CD4-positive, alpha-beta T cell treated with Interleukin-6 for 4 hours (primary cell): ENCODE measurements around the gene DUS1L.
A peak's percentile ranks its signal among the peaks of the same experiment; 100 is the strongest.

ENCODE experiments used
- DNase-seq: peaks from one replicate; pipeline ENCODE4 v3.0.0-alpha.2; 2020; ENCODE audit warnings: mixed read lengths

The DUS1L gene

DNA sequence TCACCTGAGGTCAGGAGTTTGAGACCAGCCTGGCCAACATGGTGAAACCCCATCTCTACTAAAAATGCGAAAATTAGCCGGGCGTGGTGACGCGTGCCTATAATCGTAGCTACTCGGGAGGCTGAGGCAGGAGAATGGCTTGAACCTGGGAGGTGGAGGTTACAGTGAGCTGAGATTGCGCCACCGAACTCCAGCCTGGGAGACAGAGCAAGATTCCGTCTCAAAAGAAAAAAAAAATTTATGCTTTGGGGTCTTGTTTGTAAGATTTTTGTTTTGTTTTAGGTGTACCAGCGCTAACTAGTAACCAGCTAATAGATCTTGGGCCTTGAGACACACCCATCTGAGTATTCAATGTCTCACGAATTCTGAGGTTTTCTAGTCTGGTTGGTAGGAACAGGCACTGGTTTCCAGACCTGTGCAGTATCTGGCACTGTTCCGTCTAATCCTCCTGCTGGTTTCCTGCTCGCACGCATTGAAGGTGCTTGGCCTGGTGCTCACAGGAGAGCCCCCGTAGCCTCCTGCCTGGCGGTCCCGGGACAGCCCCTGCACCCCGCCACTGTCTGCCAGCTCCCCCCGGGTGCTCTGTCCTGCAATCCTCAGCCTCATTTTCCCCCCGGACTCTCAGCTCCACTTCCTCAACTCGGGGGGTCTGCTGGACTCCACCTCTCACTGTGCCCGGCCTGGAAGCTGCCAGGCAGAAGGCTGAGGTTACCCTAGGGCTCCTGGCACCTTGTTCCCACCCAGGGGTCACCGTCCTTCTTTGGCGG is 10.6 kb upstream of the DUS1L start:
- DNase-seq: no peak

DNA sequence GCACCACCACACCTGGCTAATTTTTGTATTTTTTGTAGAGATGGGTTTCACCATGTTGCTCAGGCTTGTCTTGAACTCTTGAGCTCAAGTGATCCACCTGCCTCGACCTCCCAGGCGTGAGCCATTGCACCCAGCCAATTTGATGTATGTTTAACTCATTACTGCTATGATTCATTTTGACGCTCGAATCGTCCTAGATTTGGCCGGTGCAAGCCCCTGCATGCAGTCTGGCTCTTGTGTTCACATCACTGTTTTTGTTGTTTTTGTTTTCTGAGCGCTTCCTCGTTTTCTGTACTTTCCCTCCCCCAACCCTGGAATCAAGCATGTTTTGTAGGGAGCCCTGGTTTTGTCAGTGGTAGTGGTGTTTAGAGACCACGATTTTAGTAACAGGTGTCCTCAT is 7.8 kb upstream of the DUS1L start:
- no peak for DNase-seq

DNA sequence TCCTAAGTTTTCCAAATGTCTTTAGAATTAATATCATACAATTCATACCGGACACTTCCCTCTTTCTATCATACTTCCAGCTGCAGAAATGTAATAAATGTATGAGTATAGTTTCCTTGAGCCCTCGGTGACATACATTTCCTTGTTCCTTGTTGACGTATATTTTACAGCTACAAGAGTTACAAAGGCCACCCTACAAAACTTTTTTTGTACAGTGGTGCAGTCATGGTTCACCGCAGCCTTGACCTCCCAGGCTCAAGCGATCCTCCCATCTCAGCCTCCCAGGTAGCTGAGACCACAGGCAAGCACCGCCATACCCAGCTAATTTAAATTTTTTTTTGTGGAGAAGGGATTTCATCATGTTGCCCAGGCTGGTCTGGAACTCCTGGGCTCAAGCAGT is 7.2 kb upstream of the DUS1L start:
- no peak for DNase-seq

DNA sequence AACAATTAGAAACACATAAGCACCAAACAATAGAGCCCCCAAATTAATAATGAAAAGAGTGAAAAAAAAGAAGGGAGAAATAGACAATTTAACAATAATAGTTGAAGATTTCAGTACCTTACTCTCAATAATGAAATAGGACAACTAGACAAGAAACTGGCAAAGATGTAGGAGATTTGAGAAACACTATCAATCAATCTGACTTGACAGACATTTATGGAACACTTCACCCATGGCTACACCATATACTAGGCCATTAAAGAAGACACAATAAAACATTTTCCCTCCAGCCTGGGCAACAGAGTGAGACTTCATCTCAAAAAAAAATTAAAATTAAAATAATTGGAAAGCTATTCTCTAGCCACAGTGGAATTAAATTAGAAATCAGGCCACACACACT is 5.0 kb upstream of the DUS1L start:
- no peak for DNase-seq

DNA sequence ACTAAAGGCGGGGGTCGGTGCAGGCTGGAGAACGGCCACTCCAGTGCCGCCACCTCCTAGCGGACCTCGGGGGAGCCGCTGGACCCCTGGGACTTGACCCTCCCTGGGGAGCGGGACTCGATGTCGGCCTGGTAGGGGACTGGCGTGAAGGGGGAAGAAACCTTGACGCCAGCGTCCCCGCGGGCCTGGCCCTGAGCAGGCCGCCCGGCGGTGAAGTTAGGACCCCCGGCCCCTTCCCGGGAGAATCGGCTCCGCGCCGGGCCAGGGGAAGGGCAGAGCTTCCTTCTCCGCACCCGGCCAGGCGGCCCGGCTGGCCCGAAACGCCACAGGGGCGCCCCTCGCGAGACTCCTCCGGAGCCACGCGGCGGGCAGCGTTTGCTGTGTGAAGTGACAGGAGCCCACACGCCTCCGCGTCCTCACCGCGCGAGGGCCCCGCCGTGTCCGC is 389 bp downstream of the DUS1L start:
- peak; percentile 46 for DNase-seq

DNA sequence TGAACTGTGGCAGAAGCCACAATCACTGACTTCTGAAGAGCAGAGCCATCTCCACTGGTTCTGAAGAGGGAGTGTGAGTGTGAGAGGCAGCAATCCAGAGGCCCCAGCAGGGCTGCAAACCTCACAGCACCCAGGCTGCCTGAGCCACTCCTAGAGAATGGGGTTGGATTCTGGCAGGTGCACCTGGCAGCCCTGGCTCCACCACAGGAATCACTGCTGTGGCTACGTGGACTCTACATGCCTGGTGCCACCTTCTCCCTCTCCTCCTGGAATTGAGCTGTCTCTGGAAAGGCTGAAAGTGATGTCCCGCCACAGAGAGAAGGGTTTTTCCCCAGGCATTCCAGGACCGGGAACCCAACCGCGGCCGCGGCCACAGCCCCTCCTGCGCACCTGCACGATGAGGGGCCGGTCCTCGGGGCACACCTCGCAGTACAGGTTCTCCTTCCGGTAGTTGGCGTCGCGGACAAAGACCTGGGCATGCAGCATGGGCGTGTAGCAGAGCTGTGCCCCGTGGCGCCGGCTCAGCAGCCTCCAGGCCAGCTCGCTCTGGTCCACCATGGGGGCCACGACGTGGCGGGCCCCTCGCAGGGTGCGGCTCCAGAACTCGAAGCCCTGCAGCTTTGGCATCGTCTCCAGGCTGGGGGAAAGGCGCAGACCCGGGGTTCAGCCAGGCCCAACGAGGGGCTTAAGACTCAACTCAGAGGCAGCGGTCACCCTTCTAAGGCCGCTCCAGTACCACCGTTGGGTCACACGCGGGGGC is 991 bp downstream of the DUS1L start:
- no peak for DNase-seq

DNA sequence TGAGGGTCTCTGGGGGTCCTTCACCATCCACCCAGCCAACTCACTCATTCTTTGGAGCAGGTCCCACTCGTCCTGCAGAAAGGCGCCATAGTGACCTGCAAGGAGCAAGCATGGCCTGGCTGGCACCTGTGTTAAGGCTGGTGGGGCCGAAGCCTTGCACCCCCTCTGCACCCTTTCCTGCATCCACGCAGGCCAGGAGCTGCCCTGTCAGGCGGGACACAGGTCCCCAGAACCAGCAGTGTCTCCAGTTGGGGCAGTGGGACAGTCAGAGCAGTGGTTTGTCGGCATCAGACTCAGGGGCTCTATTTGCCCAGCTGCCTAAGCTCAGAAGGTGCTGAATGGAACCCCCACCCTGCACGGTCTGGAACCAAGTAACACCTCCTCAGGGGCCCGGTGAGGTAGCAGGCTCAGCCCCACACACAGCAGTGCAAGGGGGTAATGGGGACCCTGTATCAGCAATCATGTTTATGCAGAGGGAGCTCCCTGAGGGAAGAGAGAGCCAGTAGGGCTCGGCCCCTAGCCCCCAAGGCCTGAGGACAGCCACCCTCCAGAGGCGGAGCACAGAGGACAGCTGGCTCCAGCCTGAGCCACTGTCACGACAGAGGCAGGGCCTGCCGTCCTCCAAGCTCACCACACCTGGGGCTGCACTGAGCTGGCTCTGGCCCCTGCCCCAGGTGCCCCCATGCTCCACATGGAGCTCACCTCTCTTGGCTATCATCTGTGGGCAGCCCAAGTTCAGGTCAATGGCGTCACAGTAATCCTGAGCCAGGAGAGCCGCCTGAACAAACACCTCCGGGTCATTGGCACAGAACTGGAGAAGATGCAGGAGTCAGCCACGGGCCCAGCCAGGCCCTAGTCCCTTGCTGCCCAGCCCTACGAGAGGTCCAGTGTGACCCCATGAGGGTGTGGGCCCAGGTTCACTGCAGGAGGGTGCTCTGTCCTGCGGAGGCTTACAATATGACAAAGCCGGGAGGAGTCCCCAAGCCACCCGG is 1.9 kb downstream of the DUS1L start:
- DNase-seq: no peak

DNA sequence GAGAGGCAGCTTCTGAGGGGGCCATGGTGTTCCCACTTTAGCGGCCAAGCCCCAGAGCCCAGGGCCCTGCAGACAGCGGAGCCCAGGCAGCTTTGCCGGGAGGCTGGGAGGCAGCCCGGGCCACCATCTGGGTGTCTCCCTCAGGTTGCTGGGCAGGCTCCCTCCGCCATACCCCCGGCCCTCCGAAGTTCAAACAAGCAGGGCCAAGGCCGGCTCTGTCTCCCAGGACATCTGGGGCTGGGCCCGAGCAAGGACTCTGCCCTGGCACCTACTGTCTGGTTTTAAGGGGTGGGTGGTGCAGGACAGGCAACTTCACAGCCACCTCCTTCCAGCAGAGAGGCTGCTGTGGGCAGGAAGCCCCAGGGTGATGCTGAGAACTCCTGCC is 2.6 kb downstream of the DUS1L start:
- no peak for DNase-seq

DNA sequence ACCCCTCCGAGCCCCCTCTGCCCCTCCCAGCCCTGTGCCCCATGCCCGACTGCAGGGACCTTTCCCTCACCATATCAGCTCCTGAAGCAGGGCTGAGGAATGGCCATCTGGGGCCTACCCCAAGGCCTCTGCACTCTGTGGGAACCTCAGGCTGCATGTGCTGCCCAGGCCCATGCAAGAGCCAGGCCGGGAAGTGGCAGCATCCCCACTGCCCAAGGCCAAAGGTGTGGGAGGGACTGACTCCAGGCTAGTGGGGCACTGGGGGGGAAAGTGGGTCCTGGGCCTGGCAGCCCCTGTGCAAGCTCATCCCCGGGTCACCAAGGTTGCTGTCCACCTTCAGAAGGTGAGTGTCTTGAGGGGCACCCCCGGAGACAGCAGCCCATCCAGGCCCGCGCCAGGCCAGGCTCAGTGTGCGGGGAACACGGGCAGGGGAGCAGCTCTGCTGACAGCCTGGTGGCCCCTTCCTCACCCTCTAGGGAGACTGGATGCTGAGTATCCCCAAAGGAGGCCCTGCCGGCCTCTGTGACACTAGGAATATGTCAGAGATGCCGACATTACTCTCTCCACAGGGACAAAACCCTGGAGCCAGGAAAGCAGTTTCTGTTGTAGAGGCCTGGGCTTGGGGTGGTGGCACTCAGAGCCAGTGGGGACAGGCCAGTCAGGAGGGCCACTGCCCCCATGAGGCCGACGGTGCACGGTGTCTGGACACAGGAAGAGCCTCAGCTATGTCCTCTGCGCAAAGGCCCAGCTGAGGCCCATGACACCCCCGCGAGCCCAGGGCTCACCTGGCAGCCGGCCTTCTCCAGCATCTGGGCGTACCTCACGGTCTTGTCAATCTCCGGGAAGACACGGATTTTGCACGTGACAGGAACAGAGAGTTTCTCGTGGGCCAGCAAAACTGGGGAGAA is 3.3 kb downstream of the DUS1L start:
- DNase-seq: no peak

DNA sequence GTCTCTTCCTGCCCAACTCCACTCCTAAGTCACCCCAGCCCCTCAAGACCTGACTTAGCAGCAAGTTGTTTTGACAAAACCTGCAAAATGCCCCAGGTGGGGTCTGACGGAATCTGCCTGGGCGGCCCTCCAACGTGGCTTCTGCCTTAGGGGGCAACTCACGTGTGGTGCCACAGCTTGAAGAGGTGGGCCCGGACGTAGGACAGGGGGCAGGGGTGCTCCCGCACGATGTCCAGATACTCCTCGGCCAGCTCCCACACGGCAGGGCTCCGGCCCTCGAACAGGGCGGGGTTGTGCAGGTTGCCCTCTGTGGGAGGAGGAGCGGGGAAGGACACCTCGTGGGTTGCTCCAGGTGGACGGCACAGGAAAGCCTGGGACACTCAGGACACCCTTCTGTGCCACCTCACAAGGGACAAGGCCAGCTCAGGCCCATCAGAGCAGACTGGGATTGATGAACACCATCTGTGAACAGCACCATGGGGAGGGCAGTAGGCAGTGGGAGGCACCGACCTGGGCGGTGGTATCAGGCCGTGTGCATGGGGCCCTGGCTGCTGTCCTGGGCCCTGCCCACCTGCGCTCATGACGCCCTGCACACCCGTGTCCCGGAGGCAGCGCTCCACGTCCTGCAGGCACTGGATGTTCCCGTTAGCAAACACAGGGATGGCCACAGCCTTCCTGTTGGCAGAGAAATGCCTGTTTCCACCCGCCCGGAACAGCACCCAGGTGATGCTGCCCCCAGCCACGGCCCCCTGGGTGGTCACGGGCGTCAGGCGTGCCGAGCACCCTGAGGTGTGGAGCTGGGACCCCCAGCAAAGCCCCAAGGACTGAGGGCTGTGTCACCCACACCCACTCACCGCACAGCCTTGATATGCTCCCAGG is 4.3 kb downstream of the DUS1L start:
- no peak for DNase-seq

DNA sequence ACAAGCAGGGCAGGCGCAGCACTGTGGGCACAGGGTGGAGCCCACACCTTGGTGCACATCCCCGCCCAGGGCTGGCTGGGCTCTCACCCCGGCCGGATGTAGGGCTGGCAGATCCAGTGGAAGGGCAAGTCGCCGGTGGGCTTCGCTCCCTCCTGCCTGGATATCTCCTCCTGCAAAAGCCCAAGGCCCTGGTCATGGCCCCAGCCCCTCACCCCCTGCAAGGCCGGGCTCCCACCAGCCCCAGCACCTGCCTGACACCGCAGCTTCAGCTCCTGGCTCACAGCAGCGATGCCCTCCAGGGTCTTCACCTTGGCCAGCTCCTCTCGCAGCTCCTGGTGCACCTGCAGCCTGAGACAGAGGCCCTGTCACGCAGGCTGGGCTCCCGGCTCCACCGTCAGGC is 5.0 kb downstream of the DUS1L start:
- DNase-seq: no peak

DNA sequence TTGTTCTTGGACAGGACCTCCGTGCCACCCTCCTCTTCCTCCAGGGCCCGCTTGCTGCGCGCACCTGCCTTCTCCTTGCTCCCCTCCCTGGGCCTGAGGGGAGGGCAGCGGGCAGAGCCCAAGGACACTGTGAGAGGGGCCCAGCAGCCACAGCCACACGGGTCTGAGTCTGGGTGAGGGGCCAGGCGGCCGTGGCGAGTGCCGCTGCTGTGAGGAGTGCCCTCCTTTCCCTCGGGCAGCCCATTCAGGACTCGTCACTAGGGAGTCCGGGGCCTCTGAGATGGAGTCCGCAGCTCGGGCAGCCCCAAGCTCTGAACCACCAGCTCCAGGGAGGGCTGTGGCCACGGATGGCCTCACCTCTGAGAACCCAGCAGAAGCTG is 5.6 kb downstream of the DUS1L start:
- DNase-seq: no peak

DNA sequence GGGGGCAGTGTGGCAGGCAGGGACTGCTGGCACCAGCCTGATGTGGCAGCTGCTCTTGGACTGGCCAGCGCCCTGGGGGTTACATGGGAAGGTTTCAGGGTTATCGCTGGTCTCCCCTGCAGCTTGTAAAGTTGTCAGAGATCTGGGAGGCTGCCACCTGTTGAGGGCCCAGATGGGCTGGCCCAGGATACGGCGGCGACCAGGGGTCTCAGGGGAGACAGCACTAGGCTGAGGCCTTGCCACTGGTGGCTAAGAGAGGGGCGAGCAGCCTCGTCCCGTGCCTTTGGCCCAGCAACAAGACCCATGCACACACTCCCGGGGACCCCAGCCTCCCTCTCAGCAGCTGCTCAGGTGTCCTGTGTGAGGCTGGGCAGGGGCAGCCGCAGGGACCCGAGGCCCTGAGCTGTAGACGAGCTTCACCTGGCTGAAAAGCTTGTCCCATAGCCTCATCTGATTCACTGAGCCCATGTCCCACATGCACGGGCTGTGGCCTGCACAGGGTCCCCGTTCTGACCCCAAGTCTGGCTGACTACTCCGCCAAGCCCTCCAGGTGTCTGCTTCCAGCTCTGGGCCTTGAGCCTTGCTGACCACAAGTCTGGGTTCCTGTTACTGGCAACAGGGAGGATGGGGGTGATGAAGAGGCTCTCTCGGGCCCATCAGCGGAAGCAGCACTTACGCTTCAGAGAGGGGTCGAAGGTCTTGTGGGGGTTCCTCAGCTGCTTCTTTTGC is 6.2 kb downstream of the DUS1L start:
- DNase-seq: no peak

DNA sequence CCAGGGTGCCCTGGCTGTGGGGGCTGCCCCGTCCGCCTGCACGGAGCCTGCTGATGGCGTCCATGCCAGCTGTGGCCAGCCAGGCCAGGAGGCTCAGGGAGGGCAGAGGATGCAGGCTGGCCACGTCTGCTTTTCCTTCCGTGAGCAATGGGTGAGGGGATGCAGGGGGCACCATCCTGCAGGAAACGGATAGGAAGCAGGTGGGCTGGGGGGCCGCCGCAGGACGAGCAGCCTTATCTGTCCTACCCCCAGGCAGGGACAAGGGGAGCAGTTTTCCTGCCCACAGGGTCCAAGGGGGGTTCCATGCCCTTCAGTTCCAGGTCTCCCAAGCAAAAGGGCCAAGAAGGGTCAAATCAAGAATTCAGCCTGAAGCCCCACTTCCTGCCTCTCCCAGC is 6.8 kb downstream of the DUS1L start:
- DNase-seq: no peak

DNA sequence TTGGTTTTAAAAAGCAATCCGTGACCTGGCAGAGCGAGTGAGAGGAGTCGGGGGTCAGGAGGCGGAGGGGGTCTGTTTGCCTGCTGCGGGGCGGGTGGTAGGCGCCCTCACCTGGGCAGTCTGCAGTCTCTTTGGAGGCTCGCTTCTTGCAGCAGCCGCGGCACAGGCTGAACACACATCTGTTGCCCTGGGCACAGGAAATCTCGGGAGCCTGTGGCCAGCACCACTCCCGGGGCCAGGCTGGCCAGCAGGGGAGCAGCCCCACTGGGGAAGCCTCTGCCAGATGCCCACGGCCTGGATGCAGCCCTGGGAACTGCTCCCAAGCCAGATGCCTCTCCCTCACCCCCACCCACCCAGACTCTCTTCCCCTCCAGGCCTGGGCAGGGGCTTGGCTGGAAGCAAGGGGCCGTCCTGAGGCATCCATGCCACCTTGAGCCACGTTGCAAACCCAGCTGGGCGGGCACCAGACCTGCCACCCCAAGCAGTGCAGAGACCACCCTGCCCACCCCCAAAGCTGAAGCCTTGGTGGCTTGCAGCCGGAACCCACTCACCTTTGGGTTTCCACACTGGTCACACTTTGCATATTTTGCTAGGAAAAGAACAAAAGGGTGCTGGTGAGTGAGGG is 7.3 kb downstream of the DUS1L start:
- DNase-seq: no peak

DNA sequence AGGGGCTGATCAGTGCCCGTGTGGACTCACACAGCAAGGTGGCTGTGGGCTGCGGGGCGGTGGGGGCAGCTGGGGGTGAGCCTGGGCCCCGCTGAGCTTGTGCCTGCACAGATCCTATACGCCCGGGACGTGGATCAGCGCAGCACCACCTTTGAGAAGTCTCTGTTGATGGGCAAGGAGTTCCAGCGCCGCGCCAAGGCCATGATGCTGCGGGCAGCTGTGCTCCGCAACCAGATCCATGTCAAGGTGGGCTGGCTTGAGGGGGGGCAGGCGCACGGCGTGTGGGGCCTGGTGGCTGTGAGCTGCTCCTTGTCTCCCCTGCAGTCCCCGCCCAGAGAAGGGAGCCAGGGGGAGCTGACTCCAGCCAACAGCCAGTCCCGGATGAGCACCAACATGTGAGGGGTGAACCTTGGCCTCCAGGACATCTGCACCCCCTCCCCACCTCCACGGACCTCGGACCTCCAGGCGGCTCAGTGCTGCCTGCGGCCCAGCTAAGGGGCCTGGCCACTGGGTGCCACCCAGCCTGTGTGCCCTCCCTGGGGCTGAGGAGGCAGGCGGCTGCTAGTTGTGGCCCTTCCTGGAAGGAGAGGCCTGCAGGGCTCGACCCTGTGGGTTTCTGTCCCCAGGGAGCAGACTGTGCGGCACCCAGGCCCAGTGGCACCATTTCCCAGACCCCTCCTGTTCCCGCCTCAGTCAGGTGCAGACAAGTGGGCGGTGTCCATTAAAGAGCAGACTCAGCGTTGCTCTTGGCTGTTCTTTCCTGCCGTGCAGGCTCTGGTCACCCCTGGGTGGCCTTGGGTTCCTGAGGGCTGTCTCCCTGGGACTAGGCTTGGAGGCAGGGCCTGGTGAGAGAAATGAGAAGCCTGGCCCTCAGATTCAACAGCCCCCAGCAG is 8.6 kb downstream of the DUS1L start:
- no peak for DNase-seq

DNA sequence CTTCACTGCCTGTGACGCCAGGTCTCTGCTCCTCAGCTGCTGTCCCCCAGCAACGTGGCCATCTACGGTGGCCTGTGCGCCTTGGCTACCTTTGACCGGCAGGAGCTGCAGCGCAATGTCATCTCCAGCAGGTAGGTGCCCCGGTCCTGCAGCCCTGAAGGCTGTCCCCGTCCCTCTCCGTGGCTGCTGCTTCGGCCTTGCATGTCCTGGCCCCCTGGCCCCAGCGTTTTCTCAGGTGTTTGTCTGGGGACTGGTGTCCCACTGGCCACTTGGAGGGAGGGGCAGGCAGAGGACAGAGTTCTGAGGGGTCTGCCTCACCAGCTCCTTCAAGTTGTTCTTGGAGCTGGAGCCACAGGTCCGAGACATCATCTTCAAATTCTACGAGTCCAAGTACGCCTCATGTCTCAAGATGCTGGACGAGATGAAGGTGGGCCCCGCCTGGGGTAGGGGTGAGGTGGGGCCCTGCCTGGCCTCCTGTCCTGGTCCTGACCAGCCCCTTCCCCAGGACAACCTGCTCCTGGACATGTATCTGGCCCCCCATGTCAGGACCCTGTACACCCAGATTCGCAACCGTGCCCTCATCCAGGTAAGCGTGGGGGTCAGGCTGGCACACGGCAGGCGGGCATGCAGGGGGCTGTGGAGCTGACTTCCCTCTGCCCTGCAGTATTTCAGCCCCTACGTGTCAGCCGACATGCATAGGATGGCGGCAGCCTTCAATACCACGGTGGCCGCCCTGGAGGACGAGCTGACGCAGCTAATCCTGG is 9.5 kb downstream of the DUS1L start:
- DNase-seq: no peak
